AG09309 (cell line): Measurements from ENCODE around the gene COA7.
"Not testable (repeated sequence)": the region's sequence is repeated elsewhere in the genome, so short reads cannot be mapped to it uniquely, and the experiment has no call there.

Experiments
- DNase-seq: peaks from one replicate; pipeline ENCODE4 v3.0.0-alpha.2; 2010; ENCODE audit warnings: low read depth
- H3K4me3 ChIP-seq: 2 replicates; pipeline ENCODE4 v1.5.1; 2011; ENCODE audit warnings: mild to moderate bottlenecking, low read depth, low read length, moderate library complexity; ENCODE audit not compliant: control insufficient read depth
- CTCF ChIP-seq: IDR thresholded peaks from 2 replicates; pipeline ENCODE4 v1.5.1; 2011; ENCODE audit warnings: mild to moderate bottlenecking, low read depth, low read length, inconsistent platforms; ENCODE audit not compliant: insufficient read depth, control insufficient read depth; ENCODE audit errors: missing control alignments

Gene COA7

DNA sequence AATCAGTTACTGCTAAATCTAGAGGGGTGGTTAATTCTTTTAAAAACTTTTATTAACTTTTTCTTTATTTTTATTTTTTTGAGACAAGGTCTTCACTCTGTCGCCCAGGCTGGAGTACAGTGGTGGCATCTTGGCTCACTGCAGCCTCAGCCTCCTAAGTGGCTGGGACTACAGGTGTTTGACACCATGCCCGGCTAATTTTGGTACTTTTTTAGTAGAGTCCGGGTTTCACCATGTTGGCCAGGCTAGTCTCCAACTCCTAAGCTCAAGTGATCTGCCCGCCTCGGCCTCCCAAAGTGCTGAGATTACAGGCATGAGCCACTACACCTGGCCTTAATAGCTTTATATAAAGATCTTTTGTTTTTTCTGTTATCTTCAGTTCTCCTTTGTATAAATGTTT is 40.0 kb upstream of the COA7 start:
- H3K4me3 ChIP-seq, result no peak overlapping the region
- no peak for DNase-seq
- TF ChIP-seq CTCF, result no peak

DNA sequence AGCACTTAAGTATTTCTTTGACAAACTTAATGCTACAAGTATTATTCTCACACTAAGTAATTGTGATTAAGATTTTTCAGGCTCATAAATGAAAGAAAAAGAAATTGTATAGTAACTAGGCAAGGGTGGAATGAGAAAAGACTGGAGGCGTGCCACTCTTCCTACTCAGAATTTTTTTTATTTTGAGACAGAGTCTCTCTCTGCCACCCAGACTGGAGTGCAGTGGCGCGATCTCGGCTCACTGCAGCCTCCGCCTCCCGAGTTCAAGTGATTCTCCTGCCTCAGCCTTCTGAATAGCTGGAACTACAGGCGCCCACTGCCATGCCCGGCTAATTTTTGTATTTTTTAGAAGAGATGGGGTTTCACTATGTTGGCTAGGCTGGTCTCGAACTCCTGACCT is 37.2 kb upstream of the COA7 start:
- not testable (repeated sequence) for DNase-seq, H3K4me3 ChIP-seq

- no peak overlapping the region for H3K4me3 ChIP-seq
- no peak for TF ChIP-seq CTCF
- DNase-seq, result no peak
These were observed 35.2 kb upstream of the COA7 start for GRCh38 chr1:52733368-52733767.

GRCh38 chr1:52727956-52728656 is 30.0 kb upstream of the COA7 start:
- DNase-seq, result no peak
- no peak for TF ChIP-seq CTCF
- H3K4me3 ChIP-seq, result no peak overlapping the region

GRCh38 chr1:52727114-52727586 is 29.0 kb upstream of the COA7 start:
- no peak for TF ChIP-seq CTCF
- DNase-seq, result no peak
- H3K4me3 ChIP-seq, result peak overlapping the region; percentile 81

GRCh38 chr1:52726265-52727113 is 28.3 kb upstream of the COA7 start, which contains the start of gene ZYG11B:
ZYG11B (plus strand) TSS chr1:52726453; CDS start chr1:52726654, 201 bp downstream.
- H3K4me3 ChIP-seq, result peak within 1 kb of the TSS; percentile 81
- no peak for TF ChIP-seq CTCF
- DNase-seq, result peak; percentile 21

DNA sequence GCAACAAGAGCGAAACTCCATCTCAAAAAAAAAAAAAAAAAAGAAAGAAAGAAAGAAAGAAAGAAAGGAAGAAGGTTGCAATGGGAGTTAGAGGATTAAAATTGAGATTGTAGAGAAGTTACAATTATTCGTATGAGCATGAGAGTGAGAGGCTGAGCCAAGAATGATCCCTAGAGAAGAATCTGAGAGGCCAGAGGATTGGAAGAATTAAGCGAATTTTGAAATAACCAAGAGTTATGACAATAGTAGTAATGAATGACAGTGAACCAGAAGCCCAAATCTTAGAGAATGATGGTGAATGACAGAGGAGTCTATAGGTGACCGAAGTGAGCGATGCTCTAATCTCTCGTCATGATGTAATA is 27.7 kb upstream of the COA7 start:
- H3K4me3 ChIP-seq, result peak overlapping the region; percentile 4; the same call in 1 of the 2 replicates
- no peak for TF ChIP-seq CTCF
- no peak for DNase-seq
